ENCODE measurements around the gene RABGGTA.
"Not testable (repeated sequence)": the region's sequence is repeated elsewhere in the genome, so short reads cannot be mapped to it uniquely, and the experiment has no call there.

The RABGGTA gene

DNA sequence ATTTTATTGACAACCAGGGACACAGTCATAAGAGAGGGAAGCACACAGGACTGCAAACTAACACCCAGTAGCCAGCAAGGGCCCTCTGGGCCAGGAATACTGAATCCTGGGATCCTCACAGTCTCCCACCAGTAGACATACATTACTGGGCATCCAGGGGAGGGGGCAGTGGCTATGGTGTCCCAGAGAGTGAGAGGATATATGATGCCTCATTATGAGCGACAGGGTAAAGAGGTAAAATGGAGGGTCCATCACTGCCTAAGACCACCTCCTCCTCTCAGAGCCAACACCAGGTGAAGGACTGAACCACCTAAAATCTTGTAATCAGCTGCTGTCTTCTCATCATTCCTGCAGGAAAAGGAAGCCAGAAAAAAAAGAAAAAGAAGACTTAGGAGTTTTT, 54.5 kb downstream of the RABGGTA start:
- DNase-seq (ENCODE audit: low read depth, low spot score) = not testable (repeated sequence)

DNA sequence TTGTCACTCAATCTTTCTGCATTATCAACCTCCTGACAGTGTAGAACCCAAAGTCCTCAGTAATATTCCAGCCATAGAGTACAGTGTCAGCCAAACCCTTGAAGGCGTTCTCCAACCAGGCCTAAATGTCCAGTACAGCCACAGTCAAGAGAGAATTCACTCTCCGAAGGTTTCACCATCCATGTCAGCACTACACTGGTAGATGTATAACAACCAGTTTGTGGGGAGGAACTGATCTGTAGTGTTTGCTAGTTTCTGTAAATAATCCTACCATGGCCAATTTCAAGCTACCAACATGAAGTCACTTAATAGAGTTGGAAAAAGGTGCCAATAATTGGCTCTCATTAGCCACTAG, 55.1 kb downstream of the RABGGTA start:
- no peak for DNase-seq (ENCODE audit: low read depth, low spot score)

Data from smooth muscle cell of the brain vasculature (primary cell).